Lower leg skin (tissue), 3 donors: ENCODE measurements around the gene CDCP1.

Experiments
- POLR2A ChIP-seq, 2 donors: fragments of 450-650 bp; IDR thresholded peaks; one replicate each; pipeline ENCODE4 v1.6.1; 2016 to 2017; ENCODE audit warnings: antibody characterized with exemption in 2 of 2, mild to moderate bottlenecking in 1 of 2, moderate library complexity in 1 of 2
- TF ChIP-seq, protein P1 (sequence below), 3 donors: fragments of 450-650 bp; IDR thresholded peaks; one replicate each; pipeline ENCODE4 v1.5.1; 2016; ENCODE audit warnings: antibody characterized with exemption in 3 of 3, mild to moderate bottlenecking in 3 of 3, moderate library complexity in 2 of 3

DNA sequence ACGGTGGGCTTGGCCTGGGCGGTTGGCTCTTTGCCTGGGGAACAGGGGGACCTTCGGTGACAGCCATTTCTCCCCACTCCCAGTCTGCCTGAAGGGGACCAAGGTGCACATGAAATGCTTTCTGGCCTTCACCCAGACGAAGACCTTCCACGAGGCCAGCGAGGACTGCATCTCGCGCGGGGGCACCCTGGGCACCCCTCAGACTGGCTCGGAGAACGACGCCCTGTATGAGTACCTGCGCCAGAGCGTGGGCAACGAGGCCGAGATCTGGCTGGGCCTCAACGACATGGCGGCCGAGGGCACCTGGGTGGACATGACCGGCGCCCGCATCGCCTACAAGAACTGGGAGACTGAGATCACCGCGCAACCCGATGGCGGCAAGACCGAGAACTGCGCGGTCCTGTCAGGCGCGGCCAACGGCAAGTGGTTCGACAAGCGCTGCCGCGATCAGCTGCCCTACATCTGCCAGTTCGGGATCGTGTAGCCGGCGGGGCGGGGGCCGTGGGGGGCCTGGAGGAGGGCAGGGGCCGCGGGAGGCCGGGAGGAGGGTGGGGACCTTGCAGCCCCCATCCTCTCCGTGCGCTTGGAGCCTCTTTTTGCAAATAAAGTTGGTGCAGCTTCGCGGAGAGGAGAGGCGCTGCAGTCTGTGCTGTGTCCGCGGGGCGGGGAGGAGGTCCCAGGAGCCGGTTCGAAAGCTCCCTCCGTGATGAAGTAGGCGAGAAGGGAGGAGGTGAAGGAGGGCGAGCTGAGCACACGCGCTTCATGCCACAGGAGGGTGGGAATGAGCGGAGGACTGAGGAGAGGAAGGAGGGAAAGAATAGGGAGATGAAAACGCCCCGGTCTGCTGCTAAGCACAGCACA is 110.5 kb downstream of the CDCP1 start:
- TF ChIP-seq, protein P1, sequence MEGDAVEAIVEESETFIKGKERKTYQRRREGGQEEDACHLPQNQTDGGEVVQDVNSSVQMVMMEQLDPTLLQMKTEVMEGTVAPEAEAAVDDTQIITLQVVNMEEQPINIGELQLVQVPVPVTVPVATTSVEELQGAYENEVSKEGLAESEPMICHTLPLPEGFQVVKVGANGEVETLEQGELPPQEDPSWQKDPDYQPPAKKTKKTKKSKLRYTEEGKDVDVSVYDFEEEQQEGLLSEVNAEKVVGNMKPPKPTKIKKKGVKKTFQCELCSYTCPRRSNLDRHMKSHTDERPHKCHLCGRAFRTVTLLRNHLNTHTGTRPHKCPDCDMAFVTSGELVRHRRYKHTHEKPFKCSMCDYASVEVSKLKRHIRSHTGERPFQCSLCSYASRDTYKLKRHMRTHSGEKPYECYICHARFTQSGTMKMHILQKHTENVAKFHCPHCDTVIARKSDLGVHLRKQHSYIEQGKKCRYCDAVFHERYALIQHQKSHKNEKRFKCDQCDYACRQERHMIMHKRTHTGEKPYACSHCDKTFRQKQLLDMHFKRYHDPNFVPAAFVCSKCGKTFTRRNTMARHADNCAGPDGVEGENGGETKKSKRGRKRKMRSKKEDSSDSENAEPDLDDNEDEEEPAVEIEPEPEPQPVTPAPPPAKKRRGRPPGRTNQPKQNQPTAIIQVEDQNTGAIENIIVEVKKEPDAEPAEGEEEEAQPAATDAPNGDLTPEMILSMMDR (IDR thresholded peaks at IDR 0.05) = no peak
- TF ChIP-seq POLR2A (IDR thresholded peaks at IDR 0.05) = no peak
